Esophagus (tissue), 2 donors: ENCODE measurements around the gene NHLRC4. TPM values are rescaled to one million over a fixed set of nuclear protein-coding genes. Genes with fewer than 3 reads are reported as not detected.

ENCODE experiments used
- H3K27ac ChIP-seq, 2 donors: one replicate each; pipeline ENCODE4 v1.5.1; 2013; ENCODE audit warnings: low read depth in 2 of 2, mild to moderate bottlenecking in 2 of 2, inconsistent platforms in 1 of 2, low read length in 1 of 2, moderate library complexity in 1 of 2
- H3K27me3 ChIP-seq, 2 donors: one replicate each; pipeline ENCODE4 v1.6.1; 2013; ENCODE audit warnings: low read length in 2 of 2, control low read depth in 1 of 2, mild to moderate bottlenecking in 1 of 2; ENCODE audit not compliant: insufficient read depth in 2 of 2, control insufficient read depth in 1 of 2
- H3K36me3 ChIP-seq, 2 donors: one replicate each; pipeline ENCODE4 v1.6.1; 2013; ENCODE audit warnings: low read length in 1 of 2; ENCODE audit not compliant: control insufficient read depth in 2 of 2, insufficient read depth in 2 of 2
- H3K4me1 ChIP-seq, 2 donors: one replicate each; pipeline ENCODE4 v1.6.1; 2013; ENCODE audit warnings: low read length in 1 of 2; ENCODE audit not compliant: control insufficient read depth in 2 of 2, insufficient read depth in 2 of 2
- H3K4me3 ChIP-seq, 2 donors: one replicate each; pipeline ENCODE4 v1.5.1; 2013; ENCODE audit warnings: low read length in 2 of 2, mild to moderate bottlenecking in 2 of 2, low read depth in 1 of 2, moderate library complexity in 1 of 2
- H3K9me3 ChIP-seq, 2 donors: one replicate each; pipeline ENCODE4 v1.6.1; 2013; ENCODE audit warnings: mild to moderate bottlenecking in 2 of 2, low read depth in 1 of 2, low read length in 1 of 2, moderate library complexity in 1 of 2; ENCODE audit not compliant: control insufficient read depth in 2 of 2, insufficient read depth in 1 of 2
- WGBS, 2 donors: extraction: QIAGEN DNeasy Blood & Tissue Kit; methylation state at CpG; one replicate each; pipeline ENCODE4 v1.1.7; 2013; 5-methylcytosine and 5-hydroxymethylcytosine counted together
- polyA plus RNA-seq, 2 donors: library from polyadenylated mRNA; stranded (reverse); fragments of 200-250 nt; gene quantifications; one replicate each; pipeline ENCODE4 v1.2.3, GENCODE V29; 2013
- donor health status: healthy with polysubstance abuse.
- donor health status: Bipolar disorder and iron deficiency.

The NHLRC4 gene
- polyA plus RNA-seq, 2 donors: 0.11 to 0.16 TPM

DNA sequence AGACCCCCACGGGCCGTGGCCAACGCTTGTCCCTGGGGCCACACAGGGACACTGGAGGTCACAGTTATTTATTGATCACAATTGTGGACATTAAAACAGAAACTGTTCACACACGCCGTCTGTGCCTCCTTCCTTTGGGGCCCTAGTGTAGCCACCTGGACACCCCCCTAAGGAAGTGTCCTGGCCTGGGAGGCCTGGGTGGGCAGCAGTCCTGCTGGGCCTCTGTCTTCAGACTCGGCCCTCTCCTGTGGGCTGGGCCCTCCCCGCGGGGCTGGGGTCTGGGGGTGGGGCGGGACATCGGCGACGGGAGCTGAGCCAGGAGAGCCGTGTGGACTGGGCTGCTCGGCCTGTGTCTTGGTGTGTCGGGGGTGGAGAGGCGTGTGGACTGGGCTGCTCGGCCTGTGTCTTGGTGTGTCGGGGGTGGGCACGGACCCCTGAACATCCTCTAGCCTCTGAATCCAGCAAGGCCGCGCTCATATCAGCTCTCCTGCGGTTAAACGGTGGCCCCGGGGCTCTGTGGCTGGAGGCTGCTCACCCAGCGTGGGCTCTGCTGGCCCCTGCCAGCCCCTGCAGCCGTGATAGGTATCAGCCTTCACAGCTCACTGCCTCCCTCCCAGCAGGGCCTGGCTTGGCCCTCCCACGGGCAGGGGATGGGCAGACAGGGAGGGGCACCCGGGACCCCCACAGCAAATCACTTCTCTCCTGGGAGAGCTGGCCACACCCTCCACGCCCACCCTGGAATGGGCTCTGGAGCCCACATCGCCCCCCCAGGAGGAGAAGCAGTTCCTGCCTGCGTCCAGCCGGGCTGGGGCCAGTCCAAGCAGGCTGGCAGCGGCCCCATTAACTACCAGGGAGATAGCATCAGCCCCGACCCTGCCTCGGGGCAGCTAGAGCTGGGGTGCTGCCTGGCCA, 1.1 kb upstream of the NHLRC4 start:
- Histone ChIP-seq H3K4me1 (peaks cover 8 to 31% of the 10 kb centered on the region in 2 donors), H3K27me3 (peaks cover 0 to 6% of the 10 kb centered on the region in 2 donors), H3K27ac (no peak overlapping the region), H3K4me3 (no peak overlapping the region), H3K36me3 (no peaks in the 10 kb centered on the region), H3K9me3 (peaks cover 0 to 2% of the 10 kb centered on the region in 2 donors)
- WGBS, 2 donors: 48 to 53% methylated on average over 35 of the region's 35 CpGs

- Histone ChIP-seq H3K27ac (peak overlapping the region in 1 of 2 donors; percentile 3), H3K4me1 (peaks cover 8 to 35% of the 10 kb centered on the region in 2 donors), H3K9me3 (peaks cover 0 to 2% of the 10 kb centered on the region in 2 donors), H3K4me3 (no peak overlapping the region), H3K36me3 (peaks cover 0 to 2% of the 10 kb centered on the region in 2 donors), H3K27me3 (no peaks in the 10 kb centered on the region)
- WGBS, 2 donors: 88 to 91% methylated on average over 35 of the region's 35 CpGs
Measured at GRCh38 chr16:567373-568256, 810 bp downstream of the NHLRC4 start.

- 54 to 57% methylated on average over 11 of the region's 11 CpGs for WGBS, 2 donors
- Histone ChIP-seq H3K4me3 (no peak overlapping the region), H3K4me1 (peaks cover 8 to 35% of the 10 kb centered on the region in 2 donors)
Measured at GRCh38 chr16:568401-569258, 1.8 kb downstream of the NHLRC4 start.

DNA sequence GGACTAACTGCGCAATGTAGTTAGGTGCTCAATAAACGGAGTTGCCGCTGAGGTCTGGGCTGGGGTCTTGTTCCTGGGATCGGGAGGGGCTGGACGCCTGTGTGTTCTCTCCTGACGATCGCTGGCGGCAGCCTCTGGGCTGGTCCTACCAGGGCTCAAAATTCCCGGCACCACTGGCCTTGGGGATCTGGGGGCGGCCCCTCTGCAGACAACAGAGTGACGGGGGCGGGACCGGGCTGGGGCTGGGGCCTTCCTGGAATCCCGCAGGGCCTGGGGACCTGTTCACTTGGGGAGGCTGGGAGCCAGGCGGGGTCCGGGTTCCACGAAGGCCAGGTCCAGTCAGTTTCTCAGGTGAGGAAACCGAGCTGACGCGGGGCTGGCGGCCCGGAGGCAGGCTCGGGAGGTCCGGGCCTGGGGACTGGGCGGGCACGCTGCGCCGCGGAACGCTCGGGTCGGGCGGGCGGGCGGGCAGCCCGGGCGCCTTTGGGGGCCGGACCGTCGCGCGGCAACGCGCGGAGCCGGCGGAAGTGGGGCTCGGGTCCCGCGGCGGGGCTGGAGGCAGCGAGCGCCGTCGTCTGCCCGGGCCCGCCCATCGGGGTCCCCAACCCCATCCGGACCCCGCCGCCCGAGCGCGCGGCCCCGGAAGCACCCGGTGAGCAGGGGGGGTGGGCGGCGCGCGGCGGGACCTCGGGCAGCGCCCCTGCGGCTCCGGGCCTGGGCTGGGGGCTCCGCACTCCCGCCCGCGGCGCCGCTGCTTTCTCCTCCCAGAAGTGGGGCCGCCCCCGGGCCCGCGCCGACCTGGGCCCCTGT, 2.8 kb downstream of the NHLRC4 start, which contains the start of gene PIGQ:
Gene PIGQ, plus strand, starts transcription at position 524 of the 810 bp plus-strand sequence. CDS start 4,107 bp downstream, outside the sequence.
- 2% methylated on average over 39 to 87 of the region's 87 CpGs for WGBS, 2 donors
- H3K27me3 ChIP-seq: no peaks in the 10 kb centered on the region
- H3K4me1 ChIP-seq: peaks cover 8 to 35% of the 10 kb centered on the region in 2 donors
- peaks cover 0 to 2% of the 10 kb centered on the region in 2 donors for H3K9me3 ChIP-seq
- H3K36me3 ChIP-seq: peaks cover 0 to 11% of the 10 kb centered on the region in 2 donors
- peak within 1 kb of the TSS; percentile 81 to 84 for H3K4me3 ChIP-seq
- peak within 1 kb of the TSS; percentile 34 to 36 for H3K27ac ChIP-seq

More at GRCh38 chr16:568401-569258, 1.8 kb downstream of the NHLRC4 start:
- peaks cover 0 to 2% of the 10 kb centered on the region in 2 donors for H3K9me3 ChIP-seq
- peak overlapping the region in 1 of 2 donors; percentile 8 for H3K27ac ChIP-seq
- H3K36me3 ChIP-seq: peaks cover 0 to 3% of the 10 kb centered on the region in 2 donors
- H3K27me3 ChIP-seq: no peaks in the 10 kb centered on the region

DNA sequence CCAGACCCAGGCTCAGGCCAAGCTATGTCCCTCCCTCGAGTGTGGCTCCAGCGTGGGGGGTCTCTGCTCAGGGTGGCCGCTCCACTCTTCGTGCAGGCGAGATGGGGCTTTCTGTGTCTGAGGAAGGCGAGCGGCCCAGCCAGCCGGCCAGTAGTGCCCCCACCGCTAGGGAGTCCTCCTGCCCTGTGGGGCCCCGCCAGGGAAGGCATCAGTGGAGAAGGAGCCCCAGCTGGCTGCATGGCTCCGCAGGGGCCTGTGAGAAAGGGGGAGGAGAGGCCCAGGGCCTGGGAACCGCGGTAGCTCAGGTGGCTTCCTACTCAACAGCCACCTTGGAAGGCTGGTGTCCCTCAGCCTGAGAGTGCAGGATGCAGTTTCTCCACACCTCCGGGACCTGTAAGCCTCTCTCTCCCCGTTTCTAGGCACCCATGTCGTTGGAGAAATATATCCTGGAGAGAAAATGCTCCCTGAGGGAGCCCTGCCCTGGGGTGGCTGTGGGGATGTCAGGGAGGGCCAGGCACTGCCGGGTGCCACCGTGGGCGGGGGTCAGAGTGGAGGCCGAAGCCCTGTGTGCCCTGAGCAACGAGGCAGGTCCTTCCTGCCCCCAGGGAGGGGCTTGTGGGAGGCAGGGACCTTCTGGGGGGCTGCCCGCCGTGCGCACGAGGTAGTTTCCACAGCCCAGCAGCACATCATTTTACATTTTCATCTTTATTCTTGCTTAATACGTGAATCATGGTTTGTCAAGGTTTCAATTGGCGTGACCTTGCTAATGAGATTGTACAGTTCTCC, 6.3 kb downstream of the NHLRC4 start:
- peaks cover 5 to 16% of the 10 kb centered on the region in 2 donors for H3K4me1 ChIP-seq
- no peak overlapping the region for H3K4me3 ChIP-seq
- no peaks in the 10 kb centered on the region for H3K9me3 ChIP-seq
- H3K27ac ChIP-seq: no peak overlapping the region
- WGBS, 2 donors: 82 to 88% methylated on average over 25 to 27 of the region's 27 CpGs
- H3K36me3 ChIP-seq: peaks cover 0 to 25% of the 10 kb centered on the region in 2 donors
- H3K27me3 ChIP-seq: no peaks in the 10 kb centered on the region

DNA sequence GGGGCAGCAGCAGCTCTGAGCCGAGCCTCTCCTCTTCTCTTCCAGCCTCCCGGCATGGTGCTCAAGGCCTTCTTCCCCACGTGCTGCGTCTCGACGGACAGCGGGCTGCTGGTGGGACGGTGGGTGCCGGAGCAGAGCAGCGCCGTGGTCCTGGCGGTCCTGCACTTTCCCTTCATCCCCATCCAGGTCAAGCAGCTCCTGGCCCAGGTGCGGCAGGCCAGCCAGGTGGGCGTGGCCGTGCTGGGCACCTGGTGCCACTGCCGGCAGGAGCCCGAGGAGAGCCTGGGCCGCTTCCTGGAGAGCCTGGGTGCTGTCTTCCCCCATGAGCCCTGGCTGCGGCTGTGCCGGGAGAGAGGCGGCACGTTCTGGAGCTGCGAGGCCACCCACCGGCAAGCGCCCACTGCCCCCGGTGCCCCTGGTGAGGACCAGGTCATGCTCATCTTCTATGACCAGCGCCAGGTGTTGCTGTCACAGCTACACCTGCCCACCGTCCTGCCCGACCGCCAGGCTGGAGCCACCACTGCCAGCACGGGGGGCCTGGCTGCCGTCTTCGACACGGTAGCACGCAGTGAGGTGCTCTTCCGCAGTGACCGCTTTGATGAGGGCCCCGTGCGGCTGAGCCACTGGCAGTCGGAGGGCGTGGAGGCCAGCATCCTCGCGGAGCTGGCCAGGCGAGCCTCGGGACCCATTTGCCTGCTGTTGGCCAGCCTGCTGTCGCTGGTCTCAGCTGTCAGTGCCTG, 7.4 kb downstream of the NHLRC4 start:
- 94 to 95% methylated on average over 42 to 46 of the region's 46 CpGs for WGBS, 2 donors
- no peaks in the 10 kb centered on the region for H3K9me3 ChIP-seq
- H3K36me3 ChIP-seq: peaks cover 0 to 25% of the 10 kb centered on the region in 2 donors

GRCh38 chr16:575354-576196, 8.8 kb downstream of the NHLRC4 start:
- H3K9me3 ChIP-seq: no peaks in the 10 kb centered on the region
- H3K27ac ChIP-seq: no peak overlapping the region
- H3K36me3 ChIP-seq: peaks cover 0 to 25% of the 10 kb centered on the region in 2 donors
- 87 to 91% methylated on average over 36 of the region's 36 CpGs for WGBS, 2 donors
- H3K4me1 ChIP-seq: peaks cover 0 to 8% of the 10 kb centered on the region in 2 donors
- H3K27me3 ChIP-seq: no peaks in the 10 kb centered on the region
- no peak overlapping the region for H3K4me3 ChIP-seq

More for the DNA sequence above, 7.4 kb downstream of the NHLRC4 start:
- Histone ChIP-seq H3K27me3 (no peaks in the 10 kb centered on the region), H3K27ac (no peak overlapping the region), H3K4me3 (no peak overlapping the region), H3K4me1 (peaks cover 0 to 10% of the 10 kb centered on the region in 2 donors)
